KBM-7 (cell line): ENCODE data around the gene IL19.

Experiments used
- DNase-seq: peaks from one replicate; pipeline ENCODE4 v3.0.0-alpha.2; 2015
- in situ Hi-C: fragments of 300-500 bp; cut with MboI; formaldehyde crosslinking; loops from 2 replicates; pipeline ENCODE4 v1.14.3; 2020; ENCODE audit warnings: low sequenced_read_pairs, low pct_unique_long_range_greater_than_20kb, mixed read lengths

IL19 gene

DNA sequence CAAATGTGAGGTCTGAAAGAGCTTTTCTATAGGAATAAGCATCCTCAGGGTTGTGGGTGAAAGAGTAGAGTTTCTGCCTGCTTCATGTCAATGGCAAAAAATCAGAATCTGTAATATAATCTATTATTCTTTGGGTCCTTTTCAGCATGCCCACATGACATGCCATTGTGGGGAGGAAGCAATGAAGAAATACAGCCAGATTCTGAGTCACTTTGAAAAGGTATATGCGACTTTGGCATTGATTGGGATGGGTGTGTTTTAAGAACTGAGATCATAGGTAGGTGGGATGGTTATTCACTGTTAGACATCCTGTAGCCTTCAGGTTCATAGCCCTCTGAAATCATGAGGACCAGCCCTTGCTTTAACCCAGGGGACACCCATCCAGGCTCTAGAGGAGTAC, 96.7 kb downstream of the IL19 start:
- in situ Hi-C loops: no loop called here
- no peak for DNase-seq

- in situ Hi-C loops: no loop called here
- no peak for DNase-seq
Measured at GRCh38 chr1:206867716-206868115, 97.1 kb downstream of the IL19 start.

- in situ Hi-C loops: no loop called here
- DNase-seq: no peak
Measured at GRCh38 chr1:206868264-206868663, 97.7 kb downstream of the IL19 start.

DNA sequence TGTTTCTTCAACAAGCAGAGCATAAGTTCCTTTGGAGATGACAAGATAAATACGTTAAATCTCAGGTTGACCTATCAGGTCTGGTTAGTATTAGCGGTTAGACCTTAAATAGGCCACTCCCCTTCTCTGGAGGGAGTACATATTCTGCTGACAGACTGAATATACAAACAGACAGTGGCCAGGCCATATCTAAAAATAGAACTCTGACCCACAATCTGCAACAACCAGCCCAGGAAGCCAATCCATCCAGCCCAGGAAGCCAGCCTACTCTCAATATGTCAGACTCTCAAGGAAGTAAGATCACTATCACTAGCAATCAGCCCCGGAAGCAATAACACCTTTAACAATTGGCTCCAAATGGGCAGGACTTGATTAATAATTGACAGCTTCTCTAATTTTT, 101.6 kb downstream of the IL19 start:
- in situ Hi-C loops: no loop called here
- no peak for DNase-seq

GRCh38 chr1:206873603-206874188, 103.1 kb downstream of the IL19 start:
- DNase-seq: no peak
- in situ Hi-C loops: no loop called here

DNA sequence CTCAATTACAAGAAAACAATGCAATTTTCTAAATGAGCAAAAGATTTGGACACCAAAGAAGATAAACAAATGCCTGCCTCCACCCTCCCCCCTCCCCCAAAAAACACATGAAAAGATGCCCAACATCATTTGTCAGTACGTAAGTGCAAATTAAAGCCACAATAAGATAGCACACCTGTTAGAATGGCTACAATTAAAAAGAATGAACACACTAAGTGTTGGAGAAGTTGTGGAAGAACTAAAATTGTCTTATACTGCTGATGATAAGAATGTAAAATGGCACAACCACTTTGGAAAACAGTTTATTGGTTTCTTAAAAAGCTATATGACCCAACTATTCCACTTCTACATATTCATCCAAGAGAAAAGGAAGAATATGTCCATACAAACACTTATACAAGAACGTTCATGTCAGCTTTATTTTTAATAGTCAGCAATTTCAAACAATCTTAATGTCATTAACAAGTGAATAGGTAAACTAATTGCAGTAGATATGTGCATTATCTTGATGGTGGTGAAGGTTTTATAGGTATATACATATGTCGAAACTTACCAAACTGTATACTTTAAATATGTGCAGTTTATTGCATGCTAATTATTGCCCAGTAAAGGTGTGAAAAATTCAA, 105.3 kb downstream of the IL19 start:
- DNase-seq: no peak
- in situ Hi-C loops: no loop called here

DNA sequence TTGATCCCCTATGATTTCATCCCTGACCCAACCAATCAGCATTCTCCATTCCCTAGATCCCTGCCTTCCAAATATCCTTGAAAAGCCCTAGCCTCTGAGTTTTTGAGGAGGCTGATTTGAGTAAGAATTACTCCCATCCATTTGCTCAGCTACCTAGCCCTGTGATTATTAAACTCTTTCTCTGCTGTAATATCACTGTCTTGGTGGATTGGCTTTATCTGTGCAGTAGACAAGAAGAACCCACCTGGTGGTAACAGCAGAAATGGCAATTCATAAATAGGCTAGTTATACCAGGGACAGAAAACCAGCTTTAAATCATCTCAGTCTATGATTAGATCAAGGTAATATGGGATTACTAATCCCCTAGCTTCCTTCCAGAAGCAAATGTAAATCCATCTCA, 107.9 kb downstream of the IL19 start:
- DNase-seq: no peak
- in situ Hi-C loops: no loop called here

DNA sequence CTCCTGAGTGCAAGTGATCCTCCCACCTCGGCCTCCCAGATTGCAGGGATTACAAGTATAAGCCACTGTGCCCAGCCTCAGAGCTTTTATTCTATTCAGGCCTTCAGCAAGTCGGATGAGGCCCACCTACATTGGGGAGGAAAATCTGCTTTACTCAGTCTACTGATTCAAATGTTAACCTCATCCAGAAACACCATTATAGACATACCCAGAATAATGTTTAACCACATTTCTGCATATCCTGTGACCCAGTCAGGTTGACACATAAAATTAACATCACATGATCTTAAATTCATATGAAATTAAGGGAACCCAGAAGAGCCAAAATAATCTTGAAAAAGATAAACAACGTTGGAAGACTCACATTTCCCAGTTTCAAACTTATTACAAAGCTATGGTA, 109.7 kb downstream of the IL19 start:
- in situ Hi-C loops: no loop called here
- DNase-seq: no peak

DNA sequence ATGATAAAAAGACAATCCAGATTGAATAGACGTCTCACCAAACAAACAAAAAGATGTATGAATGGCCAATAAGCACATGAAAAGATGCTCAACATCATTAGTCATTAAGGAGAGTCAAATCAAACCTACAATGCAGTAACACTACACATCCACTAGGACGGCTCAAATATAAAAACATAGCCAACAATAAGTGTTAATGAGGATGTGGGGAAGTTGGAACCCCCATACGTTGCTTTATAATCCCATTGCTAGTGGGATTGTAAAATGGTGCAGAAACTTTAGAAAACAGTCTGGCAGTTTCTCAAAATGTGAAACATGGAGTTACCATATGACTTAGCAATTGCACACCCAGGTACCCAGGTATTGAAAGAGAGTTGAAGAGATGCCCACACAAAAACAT, 112.0 kb downstream of the IL19 start:
- no peak for DNase-seq
- in situ Hi-C loops: no loop called here

GRCh38 chr1:206883160-206883559, 112.6 kb downstream of the IL19 start:
- in situ Hi-C loops: no loop called here
- no peak for DNase-seq

DNA sequence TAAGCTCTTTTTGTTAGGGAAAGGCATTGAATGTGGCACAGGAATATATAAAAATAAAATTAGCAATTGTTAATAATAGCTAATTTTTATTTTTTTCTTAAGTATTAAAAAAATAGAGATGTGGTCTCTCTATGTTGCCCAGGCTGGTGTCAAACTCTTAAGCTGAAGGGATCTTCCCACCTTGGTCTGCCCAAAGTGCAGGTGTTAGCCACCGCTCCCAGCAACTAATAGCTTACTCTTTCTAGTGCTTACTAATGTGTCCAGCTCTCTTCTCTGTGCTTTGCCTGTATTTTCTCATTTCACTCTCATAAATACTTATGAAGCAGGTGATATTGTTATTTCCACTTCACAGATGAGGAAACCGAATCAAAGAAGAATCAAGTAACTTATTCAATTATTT, 113.3 kb downstream of the IL19 start:
- in situ Hi-C loops: no loop called here
- DNase-seq: no peak

GRCh38 chr1:206885341-206886060, 114.9 kb downstream of the IL19 start:
- DNase-seq: no peak
- in situ Hi-C loops: no loop called here

DNA sequence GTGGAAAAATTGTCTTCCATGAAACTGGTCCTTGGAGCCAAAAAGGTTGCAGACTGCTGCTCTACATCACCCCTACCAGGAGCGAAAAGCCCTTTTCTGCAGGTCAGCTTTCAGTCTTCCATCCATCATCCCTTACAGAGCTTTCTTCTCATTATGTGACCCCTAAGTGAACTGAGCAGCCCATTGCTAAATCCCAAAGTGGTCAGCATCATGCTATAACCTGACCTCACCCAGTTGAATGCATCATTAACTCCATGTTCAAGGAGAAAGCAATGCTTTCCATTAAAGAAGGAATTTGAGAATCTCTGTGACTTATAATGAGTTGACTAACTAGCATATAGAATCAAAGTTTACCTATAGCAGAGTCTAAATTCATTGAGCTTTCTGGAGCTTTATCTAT, 116.3 kb downstream of the IL19 start:
- no peak for DNase-seq

DNA sequence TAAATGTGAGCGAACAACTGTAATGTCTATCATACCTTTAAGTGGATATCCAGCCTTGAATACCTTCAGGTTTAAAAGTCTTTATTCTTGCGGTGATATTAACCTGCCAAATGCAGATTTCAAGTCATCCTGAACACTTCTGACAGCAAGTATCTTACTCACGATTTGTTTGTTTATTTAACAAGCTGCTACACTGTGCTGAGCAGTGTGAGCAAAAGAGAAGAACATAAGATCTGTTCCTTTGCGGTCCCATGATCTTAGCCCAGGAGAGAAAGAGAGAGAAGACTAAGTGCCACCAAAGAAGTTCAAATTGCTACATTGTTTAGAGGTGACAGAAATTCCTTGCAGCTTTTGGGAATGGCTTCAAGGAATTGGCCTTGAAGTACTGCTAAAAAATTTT, 117.1 kb downstream of the IL19 start:
- in situ Hi-C loops: no loop called here
- no peak for DNase-seq

More for the DNA sequence above, 116.3 kb downstream of the IL19 start:
- in situ Hi-C loops: no loop called here

- peak; percentile 16 for DNase-seq
- in situ Hi-C loops: no loop called here
Measured at GRCh38 chr1:206890125-206891060, 119.8 kb downstream of the IL19 start.

GRCh38 chr1:206891412-206891811, 120.8 kb downstream of the IL19 start:
- in situ Hi-C loops: no loop called here
- DNase-seq: no peak
